Kidney glomerular epithelial cell (primary cell): ENCODE data around the gene CFAP70.
"Not testable (repeated sequence)": the region's sequence is repeated elsewhere in the genome, so short reads cannot be mapped to it uniquely, and the experiment has no call there.

Experiments used
- DNase-seq: peaks from one replicate; lab custom pipeline; 2025; lab: John Stamatoyannopoulos, UW

Gene CFAP70

DNA sequence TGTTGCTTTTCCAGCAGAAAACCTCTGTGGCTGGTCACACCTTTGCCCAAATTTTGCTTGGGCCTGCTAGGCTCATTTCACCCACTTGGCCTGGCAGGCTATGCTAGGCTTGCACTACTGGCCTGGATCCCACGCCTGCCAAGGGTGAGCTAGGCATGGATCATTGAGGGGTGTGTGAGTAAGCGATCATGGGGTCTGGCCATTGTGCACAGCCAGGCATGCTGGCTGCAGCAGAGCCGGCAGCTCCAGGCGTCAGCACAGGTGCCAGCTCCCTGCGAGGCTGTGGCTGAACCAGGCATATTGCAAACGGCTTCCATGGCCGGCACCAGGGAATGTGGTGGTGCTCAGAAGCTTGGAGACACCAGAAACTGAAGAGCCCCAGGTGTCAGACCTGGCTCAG is 19.2 kb downstream of the CFAP70 start:
- DNase-seq, result no peak

GRCh38 chr10:73338801-73339368 is 19.8 kb downstream of the CFAP70 start:
- no peak for DNase-seq

GRCh38 chr10:73333202-73333601 is 25.5 kb downstream of the CFAP70 start:
- DNase-seq, result no peak

- no peak for DNase-seq
Measured at GRCh38 chr10:73332379-73332778, 26.3 kb downstream of the CFAP70 start.

- DNase-seq, result not testable (repeated sequence)
Measured at GRCh38 chr10:73328523-73328922, 30.1 kb downstream of the CFAP70 start.

DNA sequence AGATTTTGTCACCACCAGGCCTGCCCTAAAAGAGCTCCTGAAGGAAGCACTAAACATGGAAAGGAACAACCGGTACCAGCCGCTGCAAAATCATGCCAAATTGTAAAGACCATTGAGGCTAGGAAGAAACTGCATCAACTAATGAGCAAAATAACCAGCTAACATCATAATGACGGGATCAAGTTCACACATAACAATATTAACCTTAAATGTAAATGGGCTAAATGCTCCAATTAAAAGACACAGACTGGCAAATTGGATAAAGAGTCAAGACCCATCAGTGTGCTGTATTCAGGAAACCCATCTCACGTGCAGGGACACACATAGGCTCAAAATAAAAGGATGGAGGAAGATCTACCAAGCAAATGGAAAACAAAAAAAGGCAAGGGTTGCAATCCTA is 33.4 kb downstream of the CFAP70 start:
- DNase-seq, result not testable (repeated sequence)

DNA sequence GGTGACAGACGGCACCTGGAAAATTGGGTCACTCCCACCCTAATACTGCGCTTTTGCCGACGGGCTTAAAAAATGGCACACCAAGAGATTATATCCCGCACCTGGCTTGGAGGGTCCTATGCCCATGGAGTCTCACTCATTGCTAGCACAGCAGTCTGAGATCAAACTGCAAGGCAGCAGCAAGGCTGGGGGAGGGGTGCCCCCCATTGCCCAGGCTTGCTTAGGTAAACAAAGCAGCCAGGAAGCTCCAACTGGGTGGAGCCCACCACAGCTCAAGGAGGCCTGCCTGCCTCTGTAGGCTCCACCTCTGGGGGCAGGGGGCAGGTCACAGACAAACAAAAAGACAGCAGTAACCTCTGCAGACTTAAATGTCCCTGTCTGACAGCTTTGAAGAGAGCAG is 35.1 kb downstream of the CFAP70 start:
- not testable (repeated sequence) for DNase-seq

DNA sequence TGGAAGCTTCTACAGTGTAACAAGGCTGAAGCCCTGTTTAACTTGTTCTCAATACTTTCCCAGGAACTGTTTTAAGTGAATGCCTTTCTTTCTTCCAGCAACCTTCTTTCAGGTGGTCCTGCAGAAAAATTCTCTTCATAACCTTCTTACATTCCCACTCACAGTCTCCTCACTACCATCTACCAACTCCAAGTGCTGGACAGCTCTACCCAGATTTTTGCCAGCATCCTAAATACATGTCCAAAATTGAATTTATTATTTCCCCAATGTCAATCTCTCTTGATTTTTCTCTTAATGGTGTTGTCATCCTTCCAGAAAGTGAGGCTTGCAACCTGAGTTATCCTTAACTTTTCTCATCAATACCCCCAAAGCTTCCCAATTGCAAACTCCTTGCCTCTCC is 48.2 kb downstream of the CFAP70 start:
- DNase-seq, result no peak

GRCh38 chr10:73307203-73307800 is 51.4 kb downstream of the CFAP70 start:
- DNase-seq, result no peak

DNA sequence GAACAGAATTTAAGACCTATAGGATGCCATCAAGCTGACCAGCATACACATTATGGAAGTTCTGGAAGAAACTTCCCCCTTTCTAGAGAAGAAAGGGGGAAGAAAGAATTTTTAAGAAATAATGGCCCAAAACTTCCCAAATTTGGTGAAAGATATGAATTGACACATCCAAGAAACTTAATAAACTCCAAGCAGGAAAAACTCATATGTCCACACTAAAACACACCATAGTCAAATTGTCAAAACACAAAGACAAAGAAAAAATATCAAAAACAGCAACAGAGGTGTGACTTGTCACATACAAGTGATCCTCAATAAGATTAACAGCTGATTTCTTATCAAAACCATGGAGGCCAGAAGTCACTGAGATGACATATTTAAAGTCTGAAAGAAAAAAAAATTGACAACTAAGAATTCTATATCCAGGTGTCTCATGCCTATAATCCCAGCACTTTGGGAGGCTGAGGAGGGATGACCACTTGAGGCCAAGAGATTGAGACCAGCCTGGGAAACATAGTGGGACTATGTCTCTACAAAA is 52.4 kb downstream of the CFAP70 start:
- no peak for DNase-seq

GRCh38 chr10:73296946-73297345 is 61.7 kb downstream of the CFAP70 start:
- DNase-seq, result no peak

DNA sequence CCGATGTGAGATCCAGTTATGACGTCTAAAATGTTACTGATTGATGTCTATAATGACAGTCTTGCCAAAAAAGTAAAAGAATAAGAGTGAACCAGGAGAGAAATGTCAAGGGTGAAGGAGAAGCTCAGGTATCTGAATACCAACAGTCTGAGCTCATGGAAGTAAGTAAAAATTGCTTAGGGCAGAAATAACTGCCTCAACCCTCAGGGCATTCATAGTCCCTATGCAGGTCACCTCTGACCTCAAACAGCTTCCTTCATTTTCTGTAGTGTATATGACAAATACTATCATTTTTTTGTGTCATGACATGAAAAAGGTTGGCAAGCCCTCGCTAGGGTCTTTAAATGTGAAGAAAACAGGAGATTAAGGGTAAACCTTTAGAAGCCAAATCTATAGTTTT is 65.2 kb downstream of the CFAP70 start:
- no peak for DNase-seq

DNA sequence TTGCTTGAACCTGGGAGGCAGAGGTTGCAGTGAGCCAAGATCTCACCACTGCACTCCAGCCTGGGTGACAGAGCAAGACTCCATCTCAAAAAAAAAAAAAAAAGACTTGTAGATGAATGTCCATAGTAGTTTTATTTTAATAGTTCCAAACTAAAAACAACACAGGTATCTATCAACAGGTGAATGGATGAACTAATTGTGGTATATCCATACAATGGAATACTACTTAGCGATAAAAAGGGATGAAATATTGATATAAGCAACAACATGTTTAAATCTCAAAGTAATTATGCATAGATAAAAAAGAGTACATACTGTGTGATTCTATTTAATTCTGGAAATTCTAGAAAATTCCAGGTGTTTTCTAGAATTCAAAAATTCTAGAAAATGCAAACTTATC is 68.7 kb downstream of the CFAP70 start:
- no peak for DNase-seq

- no peak for DNase-seq
Measured at GRCh38 chr10:73287441-73287840, 71.2 kb downstream of the CFAP70 start.

DNA sequence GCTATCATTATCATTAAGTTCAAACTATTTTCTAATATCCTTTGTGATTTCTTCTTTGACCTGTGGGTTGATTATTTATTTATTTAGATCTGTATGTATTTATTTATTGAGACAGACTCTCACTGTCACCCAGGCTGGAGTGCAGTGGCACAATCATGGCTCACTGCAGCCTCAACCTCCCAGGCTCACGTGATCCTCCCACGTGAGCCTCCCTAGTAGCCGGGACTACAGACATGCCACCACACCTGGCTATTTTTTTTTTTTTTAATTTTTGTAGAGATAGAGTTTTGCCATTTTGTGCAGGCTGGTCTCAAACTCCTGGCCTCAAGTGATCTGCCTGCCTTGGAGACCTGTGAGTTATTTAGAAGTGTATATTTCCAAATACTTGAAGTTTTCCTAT is 77.6 kb downstream of the CFAP70 start:
- no peak for DNase-seq

GRCh38 chr10:73264423-73264822 is 94.2 kb downstream of the CFAP70 start:
- no peak for DNase-seq

DNA sequence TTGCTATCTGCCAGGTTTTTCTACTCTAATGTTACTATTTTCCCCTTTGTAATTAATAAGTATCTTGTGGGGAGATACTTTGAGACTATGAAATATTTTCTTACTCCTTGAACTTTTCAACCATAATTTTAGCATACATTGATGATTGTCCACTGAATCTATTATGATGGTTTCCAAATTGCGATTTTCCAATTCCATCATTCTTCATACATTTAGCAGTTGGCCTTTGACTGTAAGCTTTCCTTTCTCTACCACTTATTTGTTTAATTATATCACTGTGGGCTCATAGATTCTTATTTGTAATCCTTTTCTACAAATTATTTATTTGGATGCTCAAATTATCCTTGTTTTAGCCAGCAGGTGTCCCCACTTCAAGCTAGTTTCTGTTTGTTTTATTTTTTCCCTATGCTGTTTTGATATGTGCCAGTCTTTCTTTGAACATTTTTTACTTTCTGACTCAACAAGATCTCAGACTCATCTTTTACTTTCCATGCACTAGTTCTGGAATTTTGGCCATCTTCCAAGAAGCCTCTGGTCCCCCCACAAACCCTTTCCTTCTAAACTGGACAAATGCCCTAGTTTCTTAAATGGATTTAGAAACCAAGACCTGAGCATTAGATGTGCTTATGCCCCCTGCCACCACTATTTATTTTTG is 94.8 kb downstream of the CFAP70 start:
- peak; percentile 75 for DNase-seq

- DNase-seq, result no peak
Measured at GRCh38 chr10:73262880-73263555, 95.6 kb downstream of the CFAP70 start.

- peak; percentile 90 for DNase-seq
Measured at GRCh38 chr10:73262105-73262730, 96.4 kb downstream of the CFAP70 start.

GRCh38 chr10:73261362-73261995 is 97.2 kb downstream of the CFAP70 start:
- DNase-seq, result no peak

DNA sequence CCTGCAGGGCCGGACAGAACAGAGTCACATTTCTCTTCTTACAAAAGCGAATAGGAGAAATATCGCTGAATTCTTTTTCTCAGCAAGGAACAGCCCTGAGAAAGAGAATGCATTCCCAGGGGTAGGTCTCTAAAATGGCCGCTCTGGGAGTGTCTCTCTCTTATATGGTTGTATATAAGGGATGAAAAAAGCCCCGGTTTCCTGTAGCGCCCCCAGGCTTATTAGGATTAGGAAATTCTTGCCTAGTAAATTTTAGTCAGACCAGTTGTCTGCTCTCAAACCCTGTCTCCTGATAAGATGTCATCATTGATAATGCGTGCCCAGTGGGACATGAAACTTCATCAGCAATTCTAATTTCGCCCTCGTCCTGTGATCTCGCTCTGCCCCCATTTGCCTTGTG is 100.1 kb downstream of the CFAP70 start:
- not testable (repeated sequence) for DNase-seq

DNA sequence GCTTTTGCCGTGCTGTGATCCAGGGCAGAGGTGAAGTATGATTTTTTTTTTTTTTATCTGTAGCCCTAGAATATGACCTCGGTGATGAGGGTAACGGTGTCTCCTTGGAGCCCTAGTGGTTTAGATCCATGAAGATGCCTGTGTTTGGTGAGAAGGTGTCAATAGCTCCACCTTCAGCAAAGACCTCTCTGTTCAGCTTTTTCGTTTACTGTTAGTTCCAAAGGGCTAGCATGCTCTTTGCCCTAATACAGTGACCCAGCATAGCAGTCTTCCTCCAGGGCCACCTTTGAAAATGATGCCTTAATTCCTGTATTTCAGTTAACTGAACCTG is 105.5 kb downstream of the CFAP70 start:
- DNase-seq, result no peak
